ENCODE results near the gene SLC35E1.
"Not testable (repeated sequence)": the region's sequence is repeated elsewhere in the genome, so short reads cannot be mapped to it uniquely, and the experiment has no call there.

GRCh38 chr19:16506161-16506560, 66.1 kb downstream of the SLC35E1 start:
- TF ChIP-seq, protein P1, sequence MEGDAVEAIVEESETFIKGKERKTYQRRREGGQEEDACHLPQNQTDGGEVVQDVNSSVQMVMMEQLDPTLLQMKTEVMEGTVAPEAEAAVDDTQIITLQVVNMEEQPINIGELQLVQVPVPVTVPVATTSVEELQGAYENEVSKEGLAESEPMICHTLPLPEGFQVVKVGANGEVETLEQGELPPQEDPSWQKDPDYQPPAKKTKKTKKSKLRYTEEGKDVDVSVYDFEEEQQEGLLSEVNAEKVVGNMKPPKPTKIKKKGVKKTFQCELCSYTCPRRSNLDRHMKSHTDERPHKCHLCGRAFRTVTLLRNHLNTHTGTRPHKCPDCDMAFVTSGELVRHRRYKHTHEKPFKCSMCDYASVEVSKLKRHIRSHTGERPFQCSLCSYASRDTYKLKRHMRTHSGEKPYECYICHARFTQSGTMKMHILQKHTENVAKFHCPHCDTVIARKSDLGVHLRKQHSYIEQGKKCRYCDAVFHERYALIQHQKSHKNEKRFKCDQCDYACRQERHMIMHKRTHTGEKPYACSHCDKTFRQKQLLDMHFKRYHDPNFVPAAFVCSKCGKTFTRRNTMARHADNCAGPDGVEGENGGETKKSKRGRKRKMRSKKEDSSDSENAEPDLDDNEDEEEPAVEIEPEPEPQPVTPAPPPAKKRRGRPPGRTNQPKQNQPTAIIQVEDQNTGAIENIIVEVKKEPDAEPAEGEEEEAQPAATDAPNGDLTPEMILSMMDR (IDR thresholded peaks at IDR 0.05): not testable (repeated sequence)
- TF ChIP-seq SIN3A (IDR thresholded peaks at IDR 0.05; ENCODE audit: borderline replicate concordance, low read depth, low read length); RFX5 (IDR thresholded peaks at IDR 0.05; ENCODE audit: low read length); POLR2AphosphoS5 (IDR thresholded peaks at IDR 0.05; ENCODE audit: low read depth, low read length); CHD2 (IDR thresholded peaks at IDR 0.05; ENCODE audit: low read length, partially characterized antibody); MAX (IDR thresholded peaks at IDR 0.05; ENCODE audit: low read depth); FOXM1 (IDR thresholded peaks at IDR 0.05; ENCODE audit: low read depth); EP300 (IDR thresholded peaks at IDR 0.05; ENCODE audit: borderline replicate concordance in 1 of 2, low read depth in 1 of 2, low read length in 1 of 2): not testable (repeated sequence)
- TF ChIP-seq, protein P2, sequence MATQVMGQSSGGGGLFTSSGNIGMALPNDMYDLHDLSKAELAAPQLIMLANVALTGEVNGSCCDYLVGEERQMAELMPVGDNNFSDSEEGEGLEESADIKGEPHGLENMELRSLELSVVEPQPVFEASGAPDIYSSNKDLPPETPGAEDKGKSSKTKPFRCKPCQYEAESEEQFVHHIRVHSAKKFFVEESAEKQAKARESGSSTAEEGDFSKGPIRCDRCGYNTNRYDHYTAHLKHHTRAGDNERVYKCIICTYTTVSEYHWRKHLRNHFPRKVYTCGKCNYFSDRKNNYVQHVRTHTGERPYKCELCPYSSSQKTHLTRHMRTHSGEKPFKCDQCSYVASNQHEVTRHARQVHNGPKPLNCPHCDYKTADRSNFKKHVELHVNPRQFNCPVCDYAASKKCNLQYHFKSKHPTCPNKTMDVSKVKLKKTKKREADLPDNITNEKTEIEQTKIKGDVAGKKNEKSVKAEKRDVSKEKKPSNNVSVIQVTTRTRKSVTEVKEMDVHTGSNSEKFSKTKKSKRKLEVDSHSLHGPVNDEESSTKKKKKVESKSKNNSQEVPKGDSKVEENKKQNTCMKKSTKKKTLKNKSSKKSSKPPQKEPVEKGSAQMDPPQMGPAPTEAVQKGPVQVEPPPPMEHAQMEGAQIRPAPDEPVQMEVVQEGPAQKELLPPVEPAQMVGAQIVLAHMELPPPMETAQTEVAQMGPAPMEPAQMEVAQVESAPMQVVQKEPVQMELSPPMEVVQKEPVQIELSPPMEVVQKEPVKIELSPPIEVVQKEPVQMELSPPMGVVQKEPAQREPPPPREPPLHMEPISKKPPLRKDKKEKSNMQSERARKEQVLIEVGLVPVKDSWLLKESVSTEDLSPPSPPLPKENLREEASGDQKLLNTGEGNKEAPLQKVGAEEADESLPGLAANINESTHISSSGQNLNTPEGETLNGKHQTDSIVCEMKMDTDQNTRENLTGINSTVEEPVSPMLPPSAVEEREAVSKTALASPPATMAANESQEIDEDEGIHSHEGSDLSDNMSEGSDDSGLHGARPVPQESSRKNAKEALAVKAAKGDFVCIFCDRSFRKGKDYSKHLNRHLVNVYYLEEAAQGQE (IDR thresholded peaks at IDR 0.05; ENCODE audit: low read depth, low read length): not testable (repeated sequence)
- TF ChIP-seq, protein P3, sequence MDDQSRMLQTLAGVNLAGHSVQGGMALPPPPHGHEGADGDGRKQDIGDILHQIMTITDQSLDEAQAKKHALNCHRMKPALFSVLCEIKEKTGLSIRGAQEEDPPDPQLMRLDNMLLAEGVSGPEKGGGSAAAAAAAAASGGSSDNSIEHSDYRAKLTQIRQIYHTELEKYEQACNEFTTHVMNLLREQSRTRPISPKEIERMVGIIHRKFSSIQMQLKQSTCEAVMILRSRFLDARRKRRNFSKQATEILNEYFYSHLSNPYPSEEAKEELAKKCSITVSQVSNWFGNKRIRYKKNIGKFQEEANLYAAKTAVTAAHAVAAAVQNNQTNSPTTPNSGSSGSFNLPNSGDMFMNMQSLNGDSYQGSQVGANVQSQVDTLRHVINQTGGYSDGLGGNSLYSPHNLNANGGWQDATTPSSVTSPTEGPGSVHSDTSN (IDR thresholded peaks at IDR 0.05): not testable (repeated sequence)
